Measurements from ENCODE around the gene GALNT16. TPM values are rescaled to one million over a fixed set of nuclear protein-coding genes. Genes with fewer than 3 reads are reported as not detected.

Gene GALNT16
- total and polyA plus RNA-seq, 7 donors = 2.4 to 20.5 (median 5.3) TPM; not detected in 1

DNA sequence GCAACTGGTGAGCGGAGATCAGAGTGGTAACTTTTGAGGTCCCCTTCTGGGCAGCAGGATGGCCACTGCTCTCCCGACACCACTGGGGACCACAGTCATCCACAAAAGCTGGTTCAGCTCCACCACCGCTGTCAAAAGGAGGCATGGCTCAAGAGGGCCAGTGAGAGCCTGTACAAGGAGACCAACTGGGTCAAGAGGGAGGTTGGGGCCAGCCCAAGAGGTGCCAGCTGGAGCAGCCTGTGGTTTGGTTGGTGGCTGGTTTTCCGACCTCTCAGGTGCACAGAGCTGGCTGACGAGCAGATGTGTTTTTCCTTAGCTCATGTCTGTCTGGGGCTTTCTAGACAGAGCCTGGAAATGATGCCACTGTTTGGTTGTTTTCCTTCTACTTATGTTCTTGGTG lies 78.0 kb downstream of the GALNT16 start:
- Histone ChIP-seq H3K4me1 (peaks cover 0 to 6% (median 3%) of the 10 kb centered on the region in 4 donors), H3K27ac (no peak overlapping the region), H3K9me3 (no peaks in the 10 kb centered on the region), H3K36me3 (no peaks in the 10 kb centered on the region), H3K27me3 (no peaks in the 10 kb centered on the region), H3K4me3 (no peak overlapping the region)
- DNase-seq = no peak
- intact Hi-C loops (cut with DNase I) = no loop called here
- WGBS, 2 donors = 92 to 93% methylated on average over 5 of the region's 5 CpGs
- TF ChIP-seq EP300 (IDR thresholded peaks at IDR 0.05) = no peak
- TF ChIP-seq POLR2AphosphoS5 (IDR thresholded peaks at IDR 0.05) = no peak
- TF ChIP-seq, protein P1, sequence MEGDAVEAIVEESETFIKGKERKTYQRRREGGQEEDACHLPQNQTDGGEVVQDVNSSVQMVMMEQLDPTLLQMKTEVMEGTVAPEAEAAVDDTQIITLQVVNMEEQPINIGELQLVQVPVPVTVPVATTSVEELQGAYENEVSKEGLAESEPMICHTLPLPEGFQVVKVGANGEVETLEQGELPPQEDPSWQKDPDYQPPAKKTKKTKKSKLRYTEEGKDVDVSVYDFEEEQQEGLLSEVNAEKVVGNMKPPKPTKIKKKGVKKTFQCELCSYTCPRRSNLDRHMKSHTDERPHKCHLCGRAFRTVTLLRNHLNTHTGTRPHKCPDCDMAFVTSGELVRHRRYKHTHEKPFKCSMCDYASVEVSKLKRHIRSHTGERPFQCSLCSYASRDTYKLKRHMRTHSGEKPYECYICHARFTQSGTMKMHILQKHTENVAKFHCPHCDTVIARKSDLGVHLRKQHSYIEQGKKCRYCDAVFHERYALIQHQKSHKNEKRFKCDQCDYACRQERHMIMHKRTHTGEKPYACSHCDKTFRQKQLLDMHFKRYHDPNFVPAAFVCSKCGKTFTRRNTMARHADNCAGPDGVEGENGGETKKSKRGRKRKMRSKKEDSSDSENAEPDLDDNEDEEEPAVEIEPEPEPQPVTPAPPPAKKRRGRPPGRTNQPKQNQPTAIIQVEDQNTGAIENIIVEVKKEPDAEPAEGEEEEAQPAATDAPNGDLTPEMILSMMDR (IDR thresholded peaks at IDR 0.05) = no peak
- TF ChIP-seq POLR2A (IDR thresholded peaks at IDR 0.05) = no peak

- 94 to 95% methylated on average over 13 of the region's 13 CpGs for WGBS, 2 donors
- H3K4me3 ChIP-seq = no peak overlapping the region
- no peaks in the 10 kb centered on the region for H3K9me3 ChIP-seq
- intact Hi-C loops (cut with DNase I) = no loop called here
- H3K27ac ChIP-seq = no peak overlapping the region
- H3K4me1 ChIP-seq = peaks cover 0 to 12% (median 8%) of the 10 kb centered on the region in 4 donors
- DNase-seq = no peak
- no peak for TF ChIP-seq POLR2AphosphoS5 (IDR thresholded peaks at IDR 0.05)
- no peak for TF ChIP-seq POLR2A (IDR thresholded peaks at IDR 0.05)
- TF ChIP-seq, protein P1 (IDR thresholded peaks at IDR 0.05) = no peak
- TF ChIP-seq EP300 (IDR thresholded peaks at IDR 0.05) = no peak
- H3K27me3 ChIP-seq = no peaks in the 10 kb centered on the region
- no peaks in the 10 kb centered on the region for H3K36me3 ChIP-seq
Observed at GRCh38 chr14:69339426-69339825, 79.5 kb downstream of the GALNT16 start.

GRCh38 chr14:69342928-69343525 lies 83.1 kb downstream of the GALNT16 start:
- TF ChIP-seq POLR2AphosphoS5 (IDR thresholded peaks at IDR 0.05) = peak in 2 of 4 donors; percentile 52 to 66
- TF ChIP-seq POLR2A (IDR thresholded peaks at IDR 0.05) = no peak
- H3K9me3 ChIP-seq = no peaks in the 10 kb centered on the region
- peak overlapping the region in 1 of 4 donors; percentile 11 for H3K27ac ChIP-seq
- H3K36me3 ChIP-seq = no peaks in the 10 kb centered on the region
- WGBS, 2 donors = 20 to 71% methylated on average over 8 of the region's 8 CpGs
- no peaks in the 10 kb centered on the region for H3K27me3 ChIP-seq
- DNase-seq = no peak
- intact Hi-C loops (cut with DNase I) = no loop called here
- H3K4me1 ChIP-seq = peaks cover 0 to 12% (median 8%) of the 10 kb centered on the region in 4 donors
- H3K4me3 ChIP-seq = no peak overlapping the region

DNA sequence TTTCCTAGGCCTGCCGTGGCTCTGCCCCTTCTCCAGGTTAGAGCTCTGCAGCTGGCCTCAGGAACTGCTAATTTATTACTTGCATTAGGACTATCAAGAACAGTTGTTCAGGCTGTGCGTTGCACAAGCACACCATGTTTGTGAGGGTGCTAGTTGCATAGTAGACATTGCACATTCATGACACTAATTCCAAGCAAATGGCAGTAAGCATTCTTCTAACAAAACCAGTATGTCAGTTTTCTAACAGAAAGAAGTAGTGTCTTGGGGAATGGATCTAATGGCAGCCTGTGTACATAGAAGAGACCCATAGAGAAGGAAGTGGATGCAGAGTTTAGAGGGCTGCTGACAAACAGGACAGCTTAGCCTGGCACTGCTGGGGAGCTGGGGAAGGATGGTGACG lies 84.2 kb downstream of the GALNT16 start:
- H3K4me1 ChIP-seq = peaks cover 0 to 12% (median 8%) of the 10 kb centered on the region in 4 donors
- H3K36me3 ChIP-seq = no peaks in the 10 kb centered on the region
- no peak overlapping the region for H3K27ac ChIP-seq
- intact Hi-C loops (cut with DNase I) = no loop called here
- WGBS, 2 donors = 90 to 92% methylated on average over 3 of the region's 3 CpGs
- no peak for TF ChIP-seq POLR2AphosphoS5 (IDR thresholded peaks at IDR 0.05)
- TF ChIP-seq, protein P1 (IDR thresholded peaks at IDR 0.05) = no peak
- TF ChIP-seq EP300 (IDR thresholded peaks at IDR 0.05) = no peak
- no peak for TF ChIP-seq POLR2A (IDR thresholded peaks at IDR 0.05)
- no peaks in the 10 kb centered on the region for H3K9me3 ChIP-seq
- H3K27me3 ChIP-seq = no peaks in the 10 kb centered on the region
- no peak for DNase-seq
- no peak overlapping the region for H3K4me3 ChIP-seq

- H3K27me3 ChIP-seq = no peaks in the 10 kb centered on the region
- H3K9me3 ChIP-seq = no peaks in the 10 kb centered on the region
- H3K4me1 ChIP-seq = peaks cover 0 to 12% (median 8%) of the 10 kb centered on the region in 4 donors
- DNase-seq = no peak
- no peaks in the 10 kb centered on the region for H3K36me3 ChIP-seq
- intact Hi-C loops (cut with DNase I) = loop anchor here (5.0 kb wide), 1 partner anchor 103 kb away; no protein-coding TSS in a partner anchor
- WGBS, 2 donors = 32 to 54% methylated on average over 4 of the region's 4 CpGs
- no peak overlapping the region for H3K27ac ChIP-seq
- no peak overlapping the region for H3K4me3 ChIP-seq
- TF ChIP-seq EP300 (IDR thresholded peaks at IDR 0.05) = no peak
- no peak for TF ChIP-seq POLR2A (IDR thresholded peaks at IDR 0.05)
- TF ChIP-seq, protein P1 (IDR thresholded peaks at IDR 0.05) = no peak
- TF ChIP-seq POLR2AphosphoS5 (IDR thresholded peaks at IDR 0.05) = no peak
Observed at GRCh38 chr14:69345402-69345801, 85.4 kb downstream of the GALNT16 start.
